T1000 (cell line): ENCODE data around the gene OTUD3.
"Not testable (repeated sequence)": the region's sequence is repeated elsewhere in the genome, so short reads cannot be mapped to it uniquely, and the experiment has no call there.

ENCODE experiments used
- DNase-seq: peaks from one replicate; lab custom pipeline; 2025; ENCODE audit warnings: mixed read lengths; lab: John Stamatoyannopoulos, UW

The OTUD3 gene

GRCh38 chr1:19918057-19918456 is 35.9 kb downstream of the OTUD3 start:
- peak; percentile 40 for DNase-seq

- DNase-seq, result no peak
These were observed 38.0 kb downstream of the OTUD3 start for GRCh38 chr1:19920132-19920710.

GRCh38 chr1:19921310-19921709 is 39.1 kb downstream of the OTUD3 start:
- DNase-seq, result no peak

DNA sequence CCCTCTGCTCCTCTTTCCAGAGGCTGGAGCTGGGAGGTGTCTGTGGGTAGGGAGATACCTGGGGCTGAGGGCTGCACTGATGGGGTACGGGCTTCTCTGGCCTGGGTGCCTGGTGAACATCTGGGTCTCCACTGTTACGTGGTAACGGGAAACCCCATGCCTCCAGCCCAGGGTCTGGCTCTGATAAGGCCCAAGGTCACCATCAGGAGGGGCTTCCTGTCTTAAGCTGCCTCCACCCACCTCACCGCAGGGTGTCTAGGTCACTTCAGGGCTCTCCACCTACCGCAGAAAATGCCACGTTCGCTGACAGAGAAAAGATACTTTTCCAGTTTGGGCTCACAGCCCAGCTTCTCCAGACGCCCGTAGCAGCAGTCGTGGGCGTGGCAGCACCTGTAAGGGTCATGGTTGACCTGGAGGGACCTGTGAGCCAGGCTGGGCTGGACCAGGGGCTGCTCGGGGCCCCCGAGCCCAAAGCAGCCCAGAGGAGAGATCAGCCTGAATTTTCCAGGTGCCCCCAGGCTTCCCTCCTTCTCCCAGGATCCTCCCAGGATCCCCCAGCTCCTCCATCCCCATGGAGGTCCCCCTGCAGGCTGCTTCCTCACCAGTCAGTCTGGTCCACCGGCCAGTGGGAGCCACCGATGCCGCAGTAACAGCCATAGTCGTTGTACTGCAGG is 40.0 kb downstream of the OTUD3 start:
- no peak for DNase-seq

DNA sequence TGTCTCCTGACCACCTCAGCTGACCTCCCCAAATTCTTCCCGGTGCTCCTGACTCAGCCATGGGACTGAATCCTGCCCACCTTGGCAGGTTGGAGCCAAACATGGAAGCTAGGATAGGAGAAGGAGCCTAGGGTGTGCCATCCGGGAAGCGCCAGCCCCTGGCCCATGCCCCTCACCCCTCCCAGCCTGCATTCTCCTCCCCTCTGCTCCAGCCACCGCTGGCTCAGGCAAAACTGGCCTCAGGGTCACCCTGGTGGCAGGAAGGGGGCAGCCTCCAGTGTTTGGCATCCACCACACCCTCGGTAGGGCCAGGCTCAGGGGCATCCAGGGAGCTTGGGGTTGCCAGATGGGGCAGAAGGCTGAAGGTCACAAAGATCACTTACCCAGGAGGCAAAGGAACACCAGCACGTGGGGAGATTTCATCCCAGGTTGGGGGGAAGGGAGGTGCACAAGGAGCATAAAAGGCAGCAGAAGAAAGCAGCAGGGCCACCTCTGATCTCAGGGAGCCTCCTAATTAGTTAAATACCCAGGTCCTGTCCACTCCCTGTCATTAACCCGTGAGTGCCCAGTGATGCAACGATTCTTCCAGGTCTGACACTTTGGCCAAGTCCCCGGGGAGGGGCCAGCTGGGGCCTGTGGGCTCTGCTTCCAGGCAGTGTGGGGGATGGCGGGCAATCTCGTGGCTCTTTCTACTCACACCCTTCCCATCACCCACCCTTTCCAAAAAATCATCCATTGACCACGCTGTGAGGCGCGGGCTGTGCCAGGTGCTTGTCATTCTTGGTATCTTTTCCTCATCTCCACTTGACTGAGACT is 41.1 kb downstream of the OTUD3 start, which contains the start of gene PLA2G2E:
Gene PLA2G2E (minus strand): TSS at position 481 of the 816 bp plus-strand sequence. CDS start 58 bp downstream, at position 423.
- DNase-seq, result no peak

GRCh38 chr1:19923953-19924346 is 41.8 kb downstream of the OTUD3 start:
- DNase-seq, result no peak

GRCh38 chr1:19925342-19926070 is 43.3 kb downstream of the OTUD3 start:
- DNase-seq, result no peak

DNA sequence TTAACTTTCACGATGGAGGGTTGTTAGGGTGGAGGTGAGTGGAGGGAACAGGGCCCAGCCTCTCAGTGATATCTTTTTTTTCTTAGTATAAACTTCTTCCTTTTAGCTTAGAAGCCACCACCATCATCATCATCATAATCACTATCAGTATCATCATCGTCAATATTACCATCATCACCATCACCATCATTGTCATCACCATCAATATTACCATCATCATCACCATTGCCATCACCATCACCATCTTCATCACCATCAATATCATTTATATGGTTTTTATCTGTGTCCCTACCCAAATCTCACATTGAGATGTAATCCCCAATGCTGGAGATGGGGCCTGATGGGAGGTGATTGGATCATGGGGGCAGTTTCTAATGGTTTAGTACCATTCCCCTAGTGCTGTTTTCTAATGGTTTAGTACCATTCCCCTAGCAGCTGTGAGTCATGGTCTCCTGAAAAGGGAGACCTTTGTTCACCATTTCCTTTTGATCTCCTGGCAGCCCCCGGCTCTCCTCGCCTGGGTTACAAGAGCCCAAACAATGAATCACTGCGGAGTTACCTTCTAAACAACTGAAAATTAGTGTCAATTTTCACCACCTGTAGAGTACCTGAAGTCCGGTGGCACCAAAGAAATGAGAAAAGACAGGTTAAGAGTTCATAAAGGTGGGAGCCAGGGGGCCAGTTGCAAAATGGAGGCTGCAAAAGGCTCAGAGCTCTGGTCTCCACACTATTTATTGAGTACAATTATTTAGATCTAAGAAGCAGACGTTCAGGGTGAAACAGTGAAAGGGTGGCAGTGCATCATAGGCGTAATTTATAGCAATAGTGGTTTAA is 44.3 kb downstream of the OTUD3 start:
- no peak for DNase-seq

- DNase-seq, result not testable (repeated sequence)
These were observed 44.9 kb downstream of the OTUD3 start for GRCh38 chr1:19927130-19927421.

DNA sequence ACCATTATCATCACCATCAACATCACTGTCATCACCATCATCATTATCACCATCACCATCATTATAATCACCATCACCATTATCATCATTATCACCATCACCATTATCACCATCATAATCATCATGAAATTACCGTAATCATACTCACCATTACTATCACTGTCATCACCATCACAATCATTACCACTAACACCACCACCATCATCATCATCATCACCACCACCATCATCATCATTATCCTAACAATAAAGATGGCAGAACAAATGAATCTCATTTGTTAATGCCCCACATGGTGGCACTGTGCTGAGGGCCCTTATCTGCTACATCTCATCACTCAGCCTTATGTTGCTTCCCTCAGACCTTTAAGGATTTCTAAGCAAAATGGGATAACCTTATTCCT is 50.7 kb downstream of the OTUD3 start:
- no peak for DNase-seq

DNA sequence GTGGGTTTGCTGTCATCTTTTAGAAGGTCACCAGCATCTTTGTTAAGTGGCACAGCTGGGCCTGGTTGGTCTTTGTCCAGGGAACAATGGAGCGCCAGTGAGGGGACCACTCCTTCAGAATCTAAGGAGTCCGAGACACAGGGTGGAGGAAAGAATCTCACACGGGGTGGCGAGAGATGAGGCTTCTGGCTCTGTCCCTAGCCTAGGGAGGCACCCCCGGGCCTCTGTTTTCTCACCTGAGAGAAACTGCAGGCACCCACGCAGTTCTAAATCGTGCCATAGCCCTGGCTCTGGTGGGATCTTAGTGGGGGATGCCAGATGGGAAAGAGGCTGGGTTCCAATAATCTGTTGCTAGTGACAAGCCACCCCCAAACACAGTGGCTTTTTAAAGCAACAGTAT is 52.1 kb downstream of the OTUD3 start:
- DNase-seq, result no peak

DNA sequence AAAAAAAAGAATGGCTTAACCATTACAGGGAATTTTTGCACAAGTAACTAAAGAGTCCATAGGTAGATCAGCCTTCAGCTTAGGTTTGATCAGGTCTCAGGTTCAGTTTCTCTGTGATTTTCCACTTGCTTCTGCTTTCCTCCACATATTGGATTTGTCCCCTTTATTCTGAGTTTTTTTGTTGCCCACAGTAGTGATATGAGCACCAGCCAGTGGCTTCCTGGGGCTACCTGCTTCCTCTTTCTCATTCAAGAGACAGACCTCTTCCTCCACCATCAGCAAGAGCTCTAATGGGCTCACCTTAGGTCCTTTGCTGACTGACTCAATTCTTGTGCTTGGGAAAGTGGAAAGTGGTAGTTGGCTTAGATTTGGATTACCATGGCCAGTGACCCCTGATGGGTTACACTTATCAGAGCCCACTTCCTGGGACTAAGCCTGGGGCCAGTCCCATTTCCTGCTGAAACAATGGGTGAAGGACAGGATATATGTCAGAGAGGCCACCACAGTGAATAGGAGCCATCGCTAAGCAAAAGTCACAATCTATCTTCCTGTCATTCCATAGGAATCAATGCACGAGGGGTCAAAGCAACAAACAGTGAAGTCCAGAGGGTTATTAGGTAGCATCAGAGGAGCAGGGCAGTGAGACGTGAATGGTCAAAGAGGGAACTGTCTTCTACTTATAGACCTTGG is 54.0 kb downstream of the OTUD3 start:
- no peak for DNase-seq

DNA sequence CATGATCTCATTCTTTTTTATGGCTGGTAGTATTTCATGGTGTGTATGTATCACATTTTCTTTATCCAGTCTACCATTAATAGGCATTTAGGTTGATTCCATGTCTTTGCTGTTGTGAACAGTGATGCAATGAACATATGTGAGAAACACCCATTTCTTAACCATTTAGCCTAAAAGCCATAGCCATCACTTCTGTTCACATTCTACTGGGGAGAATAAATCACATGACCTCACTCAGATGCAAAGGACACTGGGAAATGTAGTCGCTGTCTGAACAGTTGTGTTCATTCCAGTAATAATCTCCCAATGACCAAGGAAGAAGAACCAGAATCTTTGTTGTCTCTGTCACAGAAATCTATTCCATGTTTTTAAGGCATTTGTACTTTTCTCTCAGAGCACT is 56.3 kb downstream of the OTUD3 start:
- no peak for DNase-seq

GRCh38 chr1:19940486-19941205 is 58.5 kb downstream of the OTUD3 start:
- DNase-seq, result no peak

GRCh38 chr1:19941206-19941568 is 59.0 kb downstream of the OTUD3 start:
- no peak for DNase-seq

- no peak for DNase-seq
These were observed 59.9 kb downstream of the OTUD3 start for GRCh38 chr1:19942088-19942487.

GRCh38 chr1:19942657-19943056 is 60.5 kb downstream of the OTUD3 start:
- DNase-seq, result no peak

GRCh38 chr1:19945914-19946313 is 63.7 kb downstream of the OTUD3 start:
- no peak for DNase-seq

GRCh38 chr1:19946331-19946751 is 64.1 kb downstream of the OTUD3 start:
- no peak for DNase-seq

DNA sequence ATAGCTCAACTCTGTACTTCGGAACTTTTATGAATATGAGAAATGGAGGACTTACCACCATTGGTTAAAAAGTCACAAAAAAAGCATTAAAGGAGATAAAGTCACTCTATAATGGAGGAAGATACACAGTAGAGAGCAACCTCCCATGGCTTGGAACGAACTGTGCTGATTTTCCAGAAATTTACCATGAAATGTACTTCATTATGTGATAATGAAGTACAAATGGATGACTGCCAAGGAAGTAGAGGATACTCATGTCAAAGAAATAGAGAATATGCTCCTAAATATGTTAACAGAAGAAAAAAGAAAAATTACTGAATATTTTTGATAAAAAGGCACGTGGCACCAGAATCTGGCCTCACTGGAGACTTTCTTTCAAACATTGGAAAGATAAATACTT is 64.8 kb downstream of the OTUD3 start:
- no peak for DNase-seq
